ENCODE data around the gene IZUMO1R.
"Not testable (repeated sequence)": the region's sequence is repeated elsewhere in the genome, so short reads cannot be mapped to it uniquely, and the experiment has no call there.

Gene IZUMO1R

GRCh38 chr11:94338651-94339050 lies 34.3 kb downstream of the IZUMO1R start:
- no peak overlapping the region for H3K4me3 ChIP-seq (ENCODE audit: low read depth, low read length)
- TF ChIP-seq CTCF (IDR thresholded peaks at IDR 0.05; ENCODE audit: control insufficient read depth, extremely low read depth, insufficient read depth) = no peak

DNA sequence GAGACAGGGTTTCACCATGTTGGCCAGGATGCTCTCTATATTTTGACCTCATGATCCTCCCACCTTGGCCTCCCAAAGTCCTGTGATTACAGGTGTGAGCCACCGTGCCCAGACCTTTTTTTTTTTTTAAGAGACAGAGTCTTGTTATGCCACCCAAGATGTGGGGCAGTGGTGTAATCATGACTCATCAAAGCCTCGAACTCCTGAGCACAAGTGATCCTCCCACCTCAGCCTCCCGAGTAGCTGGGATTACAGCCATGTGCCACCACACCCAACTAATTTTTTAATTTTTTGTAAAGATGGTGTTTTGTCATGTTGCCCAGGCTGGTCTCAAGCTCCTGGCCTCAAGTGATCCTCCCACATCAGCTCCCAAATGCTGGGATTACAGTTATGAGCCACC lies 37.9 kb downstream of the IZUMO1R start:
- H3K4me3 ChIP-seq (ENCODE audit: low read depth, low read length) = no peak overlapping the region
- no peak for TF ChIP-seq CTCF (IDR thresholded peaks at IDR 0.05; ENCODE audit: control insufficient read depth, extremely low read depth, insufficient read depth)
- no peak for DNase-seq (ENCODE audit: low read depth)

More at GRCh38 chr11:94338651-94339050, 34.3 kb downstream of the IZUMO1R start:
- no peak for DNase-seq (ENCODE audit: low read depth)

- no peak overlapping the region for H3K4me3 ChIP-seq (ENCODE audit: low read depth, low read length)
- TF ChIP-seq CTCF (IDR thresholded peaks at IDR 0.05; ENCODE audit: control insufficient read depth, extremely low read depth, insufficient read depth) = no peak
- no peak for DNase-seq (ENCODE audit: low read depth)
Observed at GRCh38 chr11:94343495-94343894, 39.1 kb downstream of the IZUMO1R start.

- DNase-seq (ENCODE audit: low read depth) = not testable (repeated sequence)
Observed at GRCh38 chr11:94346311-94346710, 41.9 kb downstream of the IZUMO1R start.

GRCh38 chr11:94350850-94351563 lies 46.6 kb downstream of the IZUMO1R start:
- H3K4me3 ChIP-seq (ENCODE audit: low read depth, low read length); DNase-seq (ENCODE audit: low read depth): not testable (repeated sequence)

More at GRCh38 chr11:94346311-94346710, 41.9 kb downstream of the IZUMO1R start:
- not testable (repeated sequence) for H3K4me3 ChIP-seq (ENCODE audit: low read depth, low read length)
